Measurements from ENCODE around the gene NUB1.

NUB1 gene

DNA sequence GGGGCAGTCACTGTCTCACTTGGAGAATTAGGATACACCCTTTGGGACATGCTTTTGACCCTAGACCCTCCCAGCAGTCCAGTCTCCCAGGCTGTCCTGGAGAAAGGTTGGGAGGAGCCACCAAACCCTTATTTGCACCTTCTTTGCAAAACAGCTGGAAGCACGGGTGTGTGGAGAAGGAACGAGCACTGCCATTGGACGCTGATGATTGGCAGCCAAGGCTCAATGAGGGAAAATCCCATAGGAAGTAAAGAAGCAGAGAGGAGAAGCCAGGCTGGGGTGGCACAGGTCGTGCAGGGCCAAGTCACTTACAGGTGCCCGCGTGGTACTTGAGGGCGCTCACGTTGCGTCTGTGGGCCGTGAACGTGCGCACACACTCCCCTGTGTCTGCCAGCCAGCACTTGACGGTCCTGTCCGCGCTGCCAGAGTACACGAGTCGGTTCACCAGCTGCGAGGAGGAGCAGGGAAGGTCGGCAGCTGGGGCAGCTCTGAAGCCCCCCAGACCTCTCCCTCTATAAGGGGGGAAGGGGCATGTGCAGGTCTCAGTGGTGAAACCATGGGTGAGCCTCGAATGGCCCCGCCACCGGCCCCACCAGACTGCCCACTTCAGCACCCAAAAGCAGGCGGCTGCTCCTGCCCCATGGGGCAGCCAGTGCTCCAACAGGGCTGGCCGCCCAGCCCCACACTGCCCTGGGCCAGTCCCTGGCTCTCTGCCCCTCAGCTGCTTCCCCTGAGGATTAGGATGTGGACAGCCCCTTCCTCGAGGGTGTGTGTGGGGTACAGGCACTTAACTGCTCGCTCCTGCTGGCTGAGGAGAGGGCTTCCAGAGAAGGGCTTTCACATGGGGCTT lies 43.4 kb downstream of the NUB1 start:
- H3K27ac Mint-ChIP-seq, result no peak overlapping the region

DNA sequence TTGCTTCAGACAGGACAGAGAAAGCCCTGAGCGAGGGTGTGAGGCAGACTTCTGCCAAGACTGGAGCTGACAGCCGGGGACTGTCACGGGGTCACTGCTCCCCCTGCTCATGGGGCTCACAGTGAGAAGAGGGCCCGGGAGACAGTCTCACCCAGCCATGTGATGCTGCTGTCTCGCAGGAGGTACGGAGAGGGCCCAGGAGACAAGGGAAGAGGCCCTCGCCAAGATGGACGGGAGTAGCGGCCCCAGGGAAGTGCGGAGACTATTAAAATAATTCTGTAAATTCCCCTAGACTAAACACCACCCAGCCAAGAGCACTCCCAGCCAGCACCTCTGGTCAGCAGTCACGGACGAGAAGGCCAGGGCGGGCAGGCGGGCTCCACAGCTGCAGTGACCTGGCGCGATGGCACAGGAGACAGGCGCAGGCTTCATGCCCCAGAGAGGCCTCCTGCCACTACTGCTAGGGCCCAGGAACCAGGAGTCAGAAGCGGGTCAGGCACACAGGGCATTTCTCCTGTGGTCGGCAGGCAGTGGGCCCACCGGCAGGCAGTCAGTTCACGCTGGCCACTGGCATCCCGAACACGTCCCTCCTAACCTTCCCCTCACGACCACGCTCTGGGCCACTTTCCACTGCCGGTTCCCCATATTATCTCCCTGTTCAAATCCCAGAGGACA lies 44.2 kb downstream of the NUB1 start:
- peaks cover 5% of the 10 kb centered on the region for H3K27me3 Mint-ChIP-seq
- H3K9me3 Mint-ChIP-seq, result no peaks in the 10 kb centered on the region
- no peak overlapping the region for H3K4me3 Mint-ChIP-seq
- H3K36me3 Mint-ChIP-seq, result no peaks in the 10 kb centered on the region
- no peak overlapping the region for H3K27ac Mint-ChIP-seq
- peaks cover 8% of the 10 kb centered on the region for H3K4me1 Mint-ChIP-seq

More for the DNA sequence above, 43.4 kb downstream of the NUB1 start:
- Mint-ChIP-seq H3K27me3 (peaks cover 5% of the 10 kb centered on the region), H3K4me3 (no peak overlapping the region), H3K4me1 (peaks cover 8% of the 10 kb centered on the region), H3K9me3 (no peaks in the 10 kb centered on the region), H3K36me3 (no peaks in the 10 kb centered on the region)

DNA sequence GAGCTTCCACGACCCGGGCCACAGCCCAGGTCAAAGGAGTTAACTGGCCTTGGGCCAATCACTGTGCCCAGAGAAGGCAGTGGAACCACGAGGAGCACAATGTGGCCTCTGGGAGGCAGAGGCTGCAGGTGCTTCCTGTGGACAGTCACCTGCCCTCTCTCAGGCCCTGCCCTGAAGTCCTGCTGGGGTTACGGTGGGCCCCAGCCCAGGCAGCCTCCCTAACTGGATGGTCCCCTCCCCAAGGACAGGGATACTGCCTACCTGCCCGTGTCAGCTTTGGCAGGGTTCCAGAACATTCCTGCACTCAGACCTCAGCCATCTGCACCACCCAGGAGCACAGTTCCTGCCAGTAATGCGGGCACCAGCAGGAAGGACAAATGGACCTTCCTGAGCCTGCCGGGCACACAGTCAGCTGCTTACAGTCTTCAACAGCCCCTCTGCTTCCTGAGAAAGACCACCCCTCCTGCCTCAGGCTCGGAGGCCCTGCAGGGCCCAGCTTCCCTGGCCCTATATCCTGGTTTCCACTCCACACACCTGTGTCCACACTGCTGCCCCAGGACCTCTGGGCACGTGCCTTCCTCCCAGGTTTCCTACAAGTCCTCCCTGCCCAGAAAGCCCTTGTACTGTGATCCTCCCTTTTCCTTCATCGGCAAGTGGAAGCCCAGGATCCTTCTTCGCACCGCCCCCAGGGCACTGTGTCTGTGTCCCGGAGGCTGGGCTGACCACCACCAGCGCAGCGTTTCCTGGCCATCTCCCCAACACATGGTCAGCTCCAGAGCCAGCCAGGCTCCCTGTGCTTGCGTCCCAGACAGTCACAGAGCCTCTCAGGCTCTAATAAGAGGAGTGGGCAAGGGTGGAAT lies 44.9 kb downstream of the NUB1 start:
- Mint-ChIP-seq H3K9me3 (no peaks in the 10 kb centered on the region), H3K4me3 (no peak overlapping the region), H3K27me3 (peaks cover 5% of the 10 kb centered on the region), H3K36me3 (no peaks in the 10 kb centered on the region), H3K27ac (no peak overlapping the region), H3K4me1 (peaks cover 8% of the 10 kb centered on the region)

DNA sequence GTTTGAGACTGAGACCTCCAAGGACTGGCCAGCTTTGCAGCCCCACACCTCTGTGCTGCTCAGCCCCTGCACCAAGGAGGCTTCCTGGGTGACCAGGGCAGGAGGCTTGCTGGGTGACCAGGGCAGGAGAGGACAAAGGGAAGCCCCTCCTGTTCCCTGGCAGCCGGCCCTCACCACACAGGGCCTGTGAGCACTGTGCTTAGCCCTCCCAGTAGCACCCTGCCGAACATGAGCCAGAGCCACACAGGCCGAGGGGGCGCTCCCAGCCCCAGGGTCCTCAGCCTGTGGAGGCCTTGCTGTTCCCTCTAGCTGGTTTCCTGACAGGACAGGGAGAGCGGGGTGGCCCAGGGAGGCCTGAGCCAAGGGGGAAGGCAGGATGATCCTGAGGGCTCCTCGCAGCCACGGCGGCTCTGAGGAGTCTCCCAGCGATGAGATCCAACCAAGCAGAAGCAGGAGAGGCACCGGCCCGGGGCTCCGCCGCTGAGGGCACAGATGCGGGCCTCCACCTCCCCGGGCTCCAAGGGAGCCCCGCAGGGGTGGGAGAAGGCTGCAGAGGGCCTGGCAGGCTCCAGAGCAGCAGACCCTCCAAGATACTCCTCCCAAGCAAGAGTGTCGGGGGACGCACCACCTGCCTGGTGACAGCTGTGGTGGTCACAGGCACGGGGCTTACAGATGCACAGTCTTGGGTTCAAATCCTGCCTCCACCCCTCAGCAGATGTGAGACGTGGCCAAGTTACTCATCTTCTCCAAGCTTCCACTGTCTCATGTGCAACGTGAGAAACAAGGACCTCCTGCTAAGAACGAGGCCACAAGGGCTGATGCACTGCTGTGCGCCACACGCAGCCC lies 45.8 kb downstream of the NUB1 start:
- Mint-ChIP-seq H3K36me3 (no peaks in the 10 kb centered on the region), H3K27ac (no peak overlapping the region), H3K4me3 (no peak overlapping the region), H3K4me1 (peaks cover 3% of the 10 kb centered on the region), H3K9me3 (no peaks in the 10 kb centered on the region), H3K27me3 (peaks cover 4% of the 10 kb centered on the region)

DNA sequence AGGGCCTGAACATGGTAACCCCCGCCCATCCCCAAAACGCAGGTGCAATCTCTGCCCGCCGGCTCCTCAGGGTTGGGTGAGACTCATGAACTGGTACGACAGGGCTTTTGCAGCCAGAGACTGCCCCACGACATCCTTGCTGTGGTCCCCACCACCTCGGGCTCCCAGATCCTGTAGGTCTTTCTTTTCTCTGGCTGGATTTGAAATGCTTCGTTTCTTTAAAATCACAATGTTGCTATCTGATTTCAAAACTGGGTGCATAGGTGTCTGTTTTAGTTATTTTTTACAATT lies 46.3 kb downstream of the NUB1 start:
- no peak overlapping the region for H3K4me3 Mint-ChIP-seq
- H3K27ac Mint-ChIP-seq, result no peak overlapping the region
- no peaks in the 10 kb centered on the region for H3K36me3 Mint-ChIP-seq
- peaks cover 2% of the 10 kb centered on the region for H3K27me3 Mint-ChIP-seq
- no peaks in the 10 kb centered on the region for H3K9me3 Mint-ChIP-seq
- no peaks in the 10 kb centered on the region for H3K4me1 Mint-ChIP-seq

DNA sequence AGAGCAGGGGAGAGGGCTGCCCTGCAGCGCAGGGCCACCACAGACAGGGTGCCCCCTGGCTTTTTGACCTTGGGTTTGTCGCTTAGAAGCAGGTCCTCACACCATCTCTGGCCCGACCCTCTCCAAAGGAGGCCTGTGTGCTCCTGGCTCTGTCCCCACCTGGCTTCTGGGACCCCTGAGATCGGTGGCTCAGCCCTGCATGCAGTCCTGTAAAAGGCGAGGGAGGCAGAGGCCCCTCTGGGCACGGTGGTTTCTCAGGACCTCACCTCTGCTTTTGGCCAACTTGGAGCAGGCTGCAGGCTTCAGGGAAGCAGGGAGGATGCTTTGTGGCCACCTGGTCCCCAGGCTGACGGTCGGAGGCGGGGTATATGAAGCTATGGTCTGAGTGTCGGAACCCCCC lies 46.8 kb downstream of the NUB1 start:
- Mint-ChIP-seq H3K9me3 (no peaks in the 10 kb centered on the region), H3K4me3 (no peak overlapping the region), H3K4me1 (no peaks in the 10 kb centered on the region), H3K27ac (no peak overlapping the region), H3K27me3 (peaks cover 2% of the 10 kb centered on the region), H3K36me3 (no peaks in the 10 kb centered on the region)

DNA sequence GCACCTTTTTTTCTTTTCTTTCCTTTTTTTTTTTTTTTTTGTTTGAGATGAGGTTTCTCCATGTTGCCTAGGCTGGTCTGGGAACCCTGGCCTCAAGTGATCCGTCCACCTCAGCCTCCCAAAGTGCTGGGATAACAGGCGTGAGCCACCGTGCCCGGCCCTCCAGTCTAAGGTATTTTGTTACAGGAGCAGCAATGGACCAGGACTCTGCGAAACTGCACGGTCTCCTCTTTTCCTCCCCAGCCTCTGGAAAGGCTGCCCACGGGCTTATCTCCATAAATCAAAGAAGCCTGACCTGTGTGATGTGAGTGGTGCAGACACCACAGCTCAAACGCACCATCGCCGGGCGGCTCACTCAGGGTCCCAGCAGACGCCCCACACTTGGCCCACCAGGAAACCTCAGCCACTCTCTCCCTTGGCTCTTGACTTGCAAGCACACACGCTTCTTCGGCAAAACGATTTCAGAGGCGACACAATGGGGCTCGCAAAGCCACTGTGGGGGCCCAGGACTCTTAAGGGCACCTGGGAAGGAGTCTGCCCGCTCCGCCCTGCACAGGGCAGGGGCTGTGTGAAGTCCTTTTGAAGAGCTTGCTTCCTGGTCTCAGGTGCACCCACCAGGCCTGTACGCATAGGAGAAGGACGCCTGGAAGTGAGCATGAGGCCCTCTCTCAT lies 47.6 kb downstream of the NUB1 start:
- Mint-ChIP-seq H3K36me3 (no peaks in the 10 kb centered on the region), H3K27me3 (no peaks in the 10 kb centered on the region), H3K4me3 (no peak overlapping the region), H3K4me1 (no peaks in the 10 kb centered on the region), H3K27ac (no peak overlapping the region), H3K9me3 (no peaks in the 10 kb centered on the region)

DNA sequence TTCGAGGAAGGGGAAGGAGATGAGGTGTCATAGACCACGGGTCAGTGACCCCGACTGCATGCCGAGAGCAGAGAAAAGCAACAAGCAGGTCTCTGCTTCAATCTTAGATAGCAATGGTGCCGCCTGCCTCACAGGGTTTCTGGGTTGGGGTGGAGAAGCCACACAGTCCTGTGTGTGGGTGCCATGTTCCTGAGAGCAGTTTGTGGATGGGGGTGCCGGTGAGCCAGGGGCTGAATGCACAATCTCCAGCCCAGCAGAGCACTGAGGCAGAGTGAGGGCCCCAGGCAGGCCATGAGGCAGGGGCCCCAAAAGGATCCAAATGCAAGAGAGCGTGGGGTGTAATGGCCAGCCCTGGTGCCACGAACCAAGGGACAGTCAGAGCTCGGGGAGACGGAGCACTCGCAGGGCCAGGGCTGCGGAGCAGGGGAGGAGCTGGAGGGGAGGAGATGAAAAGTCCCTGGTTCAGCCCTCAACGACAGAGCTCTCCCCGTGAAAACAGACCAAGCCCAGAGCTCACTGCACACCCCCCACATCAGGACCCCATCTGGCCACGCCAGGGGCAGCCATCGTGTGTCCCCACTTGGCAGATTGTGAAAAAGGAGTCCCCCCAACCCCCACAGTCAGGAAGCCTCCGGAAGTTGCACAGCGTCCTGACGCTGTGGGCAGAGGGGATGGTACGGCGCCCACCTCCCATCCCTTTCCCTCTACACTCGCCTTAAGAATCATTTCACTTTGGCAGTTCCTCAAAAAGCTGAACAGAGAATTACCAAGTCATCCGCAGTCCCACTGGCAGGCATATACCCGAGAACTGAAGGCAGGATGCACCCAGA lies 48.4 kb downstream of the NUB1 start:
- H3K36me3 Mint-ChIP-seq, result no peaks in the 10 kb centered on the region
- no peak overlapping the region for H3K4me3 Mint-ChIP-seq
- H3K27ac Mint-ChIP-seq, result no peak overlapping the region
- no peaks in the 10 kb centered on the region for H3K27me3 Mint-ChIP-seq
- no peaks in the 10 kb centered on the region for H3K9me3 Mint-ChIP-seq
- H3K4me1 Mint-ChIP-seq, result no peaks in the 10 kb centered on the region

DNA sequence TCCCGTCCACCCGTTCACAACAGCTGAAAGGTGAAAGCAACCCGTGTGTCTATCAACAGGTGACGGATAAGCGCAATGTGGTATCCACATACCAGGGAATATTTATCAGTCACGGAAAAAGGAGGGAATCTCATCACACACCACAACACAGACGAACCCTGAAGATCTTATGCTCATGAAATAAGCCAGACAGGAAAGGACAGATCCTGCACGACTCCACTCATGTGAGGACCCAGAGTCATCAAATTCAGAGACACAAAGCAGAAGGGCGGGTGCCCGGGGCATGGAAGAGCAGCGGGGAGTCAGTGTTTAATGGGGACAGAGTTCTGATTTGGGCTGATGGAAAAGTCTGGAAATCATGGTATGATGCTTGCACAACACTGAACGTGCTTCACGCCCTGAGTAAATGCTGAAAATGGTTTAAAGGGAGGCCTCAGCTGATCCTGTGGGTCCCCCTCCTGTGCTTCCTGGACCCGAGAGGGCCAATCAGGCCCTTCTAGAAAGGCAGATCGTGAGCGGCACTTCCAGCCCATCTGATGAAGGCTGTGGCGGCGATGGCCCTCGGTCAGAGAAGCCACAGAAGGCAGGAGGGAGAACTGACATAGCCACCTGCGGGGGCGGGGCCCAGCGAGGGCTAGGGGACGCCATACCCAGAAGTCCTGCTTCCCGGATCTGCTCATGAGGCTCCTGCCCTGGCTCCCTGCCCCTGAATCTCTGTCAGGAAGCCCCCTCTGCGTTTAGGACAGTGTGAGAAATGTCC lies 49.2 kb downstream of the NUB1 start:
- Mint-ChIP-seq H3K27me3 (no peaks in the 10 kb centered on the region), H3K4me3 (no peak overlapping the region), H3K9me3 (no peaks in the 10 kb centered on the region), H3K36me3 (no peaks in the 10 kb centered on the region), H3K27ac (no peak overlapping the region), H3K4me1 (no peaks in the 10 kb centered on the region)

DNA sequence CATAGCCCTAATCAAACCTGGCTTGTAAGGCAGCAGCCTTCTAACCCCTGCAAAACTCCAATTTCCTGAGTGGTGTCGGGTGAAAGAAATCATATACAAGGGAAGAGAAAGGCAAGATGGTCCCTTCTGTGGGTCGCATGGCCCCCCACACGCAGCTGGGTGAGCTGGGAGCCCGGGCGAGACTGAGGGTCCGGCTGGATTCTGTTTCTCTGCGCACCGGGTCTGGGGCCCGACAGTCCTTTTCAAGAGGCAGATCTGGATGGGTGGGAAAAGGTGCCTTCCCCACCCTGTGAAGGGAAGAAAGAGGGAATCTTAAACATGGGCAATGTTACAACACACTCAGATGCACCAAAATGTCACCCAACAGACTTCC lies 49.7 kb downstream of the NUB1 start:
- Mint-ChIP-seq H3K36me3 (no peaks in the 10 kb centered on the region), H3K27ac (no peak overlapping the region), H3K9me3 (no peaks in the 10 kb centered on the region), H3K4me1 (no peaks in the 10 kb centered on the region), H3K4me3 (no peak overlapping the region), H3K27me3 (no peaks in the 10 kb centered on the region)

DNA sequence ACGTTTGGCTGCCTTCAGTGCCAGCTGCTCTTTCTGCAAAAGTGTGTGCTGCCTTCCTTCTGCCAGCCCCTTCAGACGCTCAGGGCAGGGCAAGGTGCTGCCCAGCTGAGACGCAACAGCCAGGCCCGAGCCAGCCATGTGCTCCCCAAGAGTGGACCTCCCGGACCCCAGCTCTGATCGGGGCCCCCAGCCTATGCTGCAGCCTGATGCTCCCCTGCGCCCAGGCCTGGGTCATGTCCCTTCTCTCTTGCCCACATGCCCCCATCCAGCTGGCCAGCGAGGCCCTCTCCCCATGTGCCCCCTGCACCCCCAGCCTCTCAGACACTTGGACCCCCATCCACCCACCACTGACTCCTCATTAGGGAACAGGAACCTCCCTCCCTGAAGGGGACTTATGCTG lies 50.4 kb downstream of the NUB1 start:
- Mint-ChIP-seq H3K9me3 (no peaks in the 10 kb centered on the region), H3K4me3 (no peak overlapping the region), H3K4me1 (no peaks in the 10 kb centered on the region), H3K36me3 (no peaks in the 10 kb centered on the region), H3K27me3 (no peaks in the 10 kb centered on the region), H3K27ac (no peak overlapping the region)

DNA sequence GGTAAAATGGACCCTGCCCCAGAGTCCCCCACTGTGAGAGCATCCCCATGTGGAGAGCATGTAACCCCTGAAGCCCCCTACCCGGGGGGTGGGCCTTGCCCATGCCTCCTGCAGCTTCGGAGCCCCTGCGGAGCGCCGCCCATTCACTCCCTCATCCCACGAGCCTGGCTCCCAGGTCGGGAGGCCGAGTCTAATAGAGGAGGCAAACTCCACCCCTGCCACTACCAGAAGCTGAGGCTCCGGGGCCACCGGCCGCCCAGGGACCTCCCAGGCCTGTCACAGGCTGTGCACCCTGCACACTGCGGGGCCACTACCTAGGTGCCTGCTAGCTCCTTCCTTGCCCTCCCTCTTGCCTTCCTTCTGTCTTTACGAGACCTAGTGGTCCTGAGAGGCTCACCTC lies 50.8 kb downstream of the NUB1 start:
- no peaks in the 10 kb centered on the region for H3K4me1 Mint-ChIP-seq
- no peaks in the 10 kb centered on the region for H3K9me3 Mint-ChIP-seq
- no peak overlapping the region for H3K27ac Mint-ChIP-seq
- H3K4me3 Mint-ChIP-seq, result no peak overlapping the region
- H3K36me3 Mint-ChIP-seq, result no peaks in the 10 kb centered on the region
- H3K27me3 Mint-ChIP-seq, result no peaks in the 10 kb centered on the region

DNA sequence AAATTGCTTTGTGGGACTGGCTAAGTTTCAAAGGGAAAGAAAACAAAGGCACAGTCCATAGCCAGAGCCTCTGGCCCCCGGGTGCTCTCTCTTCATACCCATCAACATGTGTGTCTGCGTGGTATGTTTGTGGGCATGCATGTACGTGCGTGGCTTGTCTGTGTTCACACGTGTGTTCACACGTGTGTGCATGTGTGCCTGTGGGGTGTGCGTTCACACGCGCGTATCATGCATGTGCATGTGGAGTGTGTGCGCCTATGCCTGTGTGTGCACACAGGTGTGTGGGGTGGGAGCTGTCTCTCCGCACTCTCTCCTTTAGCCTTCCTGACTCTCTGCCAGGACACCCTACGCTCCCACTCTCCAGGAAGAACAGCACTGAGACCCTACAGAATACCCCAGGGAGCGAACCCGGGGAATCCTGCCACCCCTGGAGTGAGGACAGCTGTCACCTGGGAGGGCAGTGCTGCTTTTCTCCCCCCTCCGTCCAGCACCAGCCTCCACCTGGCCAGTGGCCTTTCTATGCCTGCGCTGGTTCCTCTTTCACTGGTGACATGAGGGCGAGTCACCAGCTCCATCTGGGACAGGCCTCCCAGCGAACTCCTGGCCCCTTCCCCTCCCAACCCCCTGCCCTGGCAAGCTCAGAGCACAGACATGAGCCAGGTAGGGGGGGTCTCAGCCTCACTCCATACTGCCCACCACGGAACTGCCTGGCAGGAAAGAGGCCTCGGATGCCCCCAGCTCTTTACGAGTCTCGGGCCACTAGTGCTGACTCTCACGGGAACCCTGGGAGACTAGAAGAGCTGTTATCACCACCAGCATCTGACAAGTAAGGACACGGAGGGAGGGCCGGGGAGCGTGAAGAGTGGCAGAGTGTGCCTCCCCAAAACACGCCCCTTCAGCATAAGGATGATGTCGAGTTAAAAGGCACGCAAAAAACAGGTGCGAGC lies 51.7 kb downstream of the NUB1 start:
- no peak overlapping the region for H3K27ac Mint-ChIP-seq
- H3K36me3 Mint-ChIP-seq, result no peaks in the 10 kb centered on the region
- H3K27me3 Mint-ChIP-seq, result no peaks in the 10 kb centered on the region
- H3K4me1 Mint-ChIP-seq, result no peaks in the 10 kb centered on the region
- H3K9me3 Mint-ChIP-seq, result no peaks in the 10 kb centered on the region
- no peak overlapping the region for H3K4me3 Mint-ChIP-seq

Measured in activated naive CD4-positive, alpha-beta T cell treated with anti-CD3 and anti-CD28 coated beads, Interleukin-2, amount 50 U/mL, for 24 hours (primary cell).